ENCODE results near the gene UGT2A3. TPM values are rescaled to one million over a fixed set of nuclear protein-coding genes. Genes with fewer than 3 reads are reported as not detected.

Gene UGT2A3
- total and polyA plus RNA-seq, 4 donors: 16.3 to 41.4 (median 28.2) TPM

DNA sequence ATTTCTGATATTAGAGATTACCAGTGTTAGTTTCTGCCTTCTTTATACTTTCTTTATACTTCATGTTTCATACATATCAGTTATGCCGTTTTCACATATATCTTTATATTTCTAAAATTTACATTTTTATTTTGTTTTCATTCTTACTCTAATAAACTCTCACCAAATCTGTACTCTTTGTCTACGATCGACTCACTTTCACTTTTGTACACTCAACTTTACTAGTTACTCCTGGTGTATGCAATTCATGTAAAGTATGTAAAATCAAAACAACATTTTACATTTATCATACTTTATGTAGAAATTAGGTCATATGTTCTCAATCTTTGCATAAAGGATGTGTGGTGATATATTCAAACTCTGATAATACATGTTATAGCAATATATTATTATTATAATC lies 59.9 kb downstream of the UGT2A3 start:
- Histone ChIP-seq H3K36me3 (ENCODE audit: control insufficient read depth in 4 of 4, insufficient read depth in 3 of 4, low read depth in 1 of 4, low read length in 3 of 4) (no peaks in the 10 kb centered on the region), H3K9me3 (ENCODE audit: control insufficient read depth in 4 of 4, low read length in 3 of 4) (no peaks in the 10 kb centered on the region), H3K4me3 (ENCODE audit: low read depth in 1 of 3, low read length in 3 of 3) (peak overlapping the region in 1 of 3 donors; percentile 51), H3K4me1 (ENCODE audit: control insufficient read depth in 4 of 4, insufficient read depth in 4 of 4, low read length in 3 of 4) (peaks cover 0 to 16% (median 8%) of the 10 kb centered on the region in 4 donors), H3K9ac (ENCODE audit: low read depth in 1 of 2, low read length in 2 of 2) (peak overlapping the region; percentile 52 to 81), H3K27me3 (ENCODE audit: control insufficient read depth in 4 of 4, insufficient read depth in 4 of 4, low read length in 3 of 4) (no peaks in the 10 kb centered on the region), H3K27ac (ENCODE audit: low read depth in 1 of 2, low read length in 2 of 2) (no peak overlapping the region)
- no peak for DNase-seq (ENCODE audit: low spot score)
- TF ChIP-seq SP1 (IDR thresholded peaks at IDR 0.05): no peak
- no peak for TF ChIP-seq GABPA (IDR thresholded peaks at IDR 0.05 in 1 of 2, conservative IDR thresholded peaks at IDR 0.05 in 1 of 2)
- TF ChIP-seq, protein P1, sequence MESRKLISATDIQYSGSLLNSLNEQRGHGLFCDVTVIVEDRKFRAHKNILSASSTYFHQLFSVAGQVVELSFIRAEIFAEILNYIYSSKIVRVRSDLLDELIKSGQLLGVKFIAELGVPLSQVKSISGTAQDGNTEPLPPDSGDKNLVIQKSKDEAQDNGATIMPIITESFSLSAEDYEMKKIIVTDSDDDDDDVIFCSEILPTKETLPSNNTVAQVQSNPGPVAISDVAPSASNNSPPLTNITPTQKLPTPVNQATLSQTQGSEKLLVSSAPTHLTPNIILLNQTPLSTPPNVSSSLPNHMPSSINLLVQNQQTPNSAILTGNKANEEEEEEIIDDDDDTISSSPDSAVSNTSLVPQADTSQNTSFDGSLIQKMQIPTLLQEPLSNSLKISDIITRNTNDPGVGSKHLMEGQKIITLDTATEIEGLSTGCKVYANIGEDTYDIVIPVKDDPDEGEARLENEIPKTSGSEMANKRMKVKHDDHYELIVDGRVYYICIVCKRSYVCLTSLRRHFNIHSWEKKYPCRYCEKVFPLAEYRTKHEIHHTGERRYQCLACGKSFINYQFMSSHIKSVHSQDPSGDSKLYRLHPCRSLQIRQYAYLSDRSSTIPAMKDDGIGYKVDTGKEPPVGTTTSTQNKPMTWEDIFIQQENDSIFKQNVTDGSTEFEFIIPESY (IDR thresholded peaks at IDR 0.05): no peak
- no peak for TF ChIP-seq TAF1 (conservative IDR thresholded peaks at IDR 0.05)
- TF ChIP-seq FOXA2 (IDR thresholded peaks at IDR 0.05): no peak
- no peak for TF ChIP-seq EGR1 (IDR thresholded peaks at IDR 0.05; ENCODE audit: low read depth in 2 of 2)
- TF ChIP-seq, protein P2, sequence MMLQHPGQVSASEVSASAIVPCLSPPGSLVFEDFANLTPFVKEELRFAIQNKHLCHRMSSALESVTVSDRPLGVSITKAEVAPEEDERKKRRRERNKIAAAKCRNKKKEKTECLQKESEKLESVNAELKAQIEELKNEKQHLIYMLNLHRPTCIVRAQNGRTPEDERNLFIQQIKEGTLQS (IDR thresholded peaks at IDR 0.05): no peak
- 46% methylated on average over 3 of the region's 3 CpGs for WGBS

DNA sequence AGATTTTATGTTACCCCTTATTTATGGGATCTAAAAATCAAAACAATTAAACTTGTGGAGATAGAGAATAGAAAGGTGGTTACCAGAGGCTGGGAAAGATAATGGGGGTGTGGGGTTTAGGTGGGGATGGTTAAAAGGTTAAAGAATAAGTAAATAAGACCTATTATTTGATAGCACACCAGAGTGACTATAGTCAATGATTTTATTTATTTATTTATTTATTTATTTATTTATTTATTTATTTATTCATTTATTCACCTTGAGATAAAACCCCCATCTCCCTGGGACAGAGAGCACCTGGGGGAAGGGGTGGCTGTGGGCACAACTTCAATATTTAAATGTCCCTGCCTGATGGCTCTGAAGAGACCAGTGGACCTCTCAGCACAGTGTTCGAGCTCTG lies 66.1 kb downstream of the UGT2A3 start:
- 91% methylated on average over 1 of the region's 1 CpG for WGBS

DNA sequence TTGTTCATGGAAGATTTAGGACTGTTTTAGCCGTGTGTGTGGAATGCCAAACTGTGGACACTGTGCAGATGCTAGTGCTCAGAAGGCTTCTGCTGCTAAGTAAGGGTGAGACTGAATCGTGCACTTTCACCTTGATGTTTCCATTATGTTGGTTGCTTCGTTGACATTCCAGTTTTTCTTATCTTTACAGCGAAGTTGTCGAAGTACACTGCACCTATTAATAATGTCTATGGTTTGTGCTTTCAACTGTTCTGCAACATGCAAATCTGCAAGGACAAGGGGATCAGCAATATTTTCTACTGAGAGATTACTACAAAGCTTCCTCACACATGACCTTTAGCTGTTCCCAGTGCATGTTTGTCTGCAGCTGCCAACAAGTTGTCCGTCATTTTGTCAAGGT lies 67.7 kb downstream of the UGT2A3 start:
- no peak overlapping the region for H3K4me3 ChIP-seq (ENCODE audit: low read depth in 1 of 3, low read length in 3 of 3)
- H3K27ac ChIP-seq (ENCODE audit: low read depth in 1 of 2, low read length in 2 of 2): no peak overlapping the region
- 13% methylated on average over 6 of the region's 6 CpGs for WGBS
- no peak for DNase-seq (ENCODE audit: low spot score)
- no peaks in the 10 kb centered on the region for H3K9me3 ChIP-seq (ENCODE audit: control insufficient read depth in 4 of 4, low read length in 3 of 4)
- TF ChIP-seq, protein P3, sequence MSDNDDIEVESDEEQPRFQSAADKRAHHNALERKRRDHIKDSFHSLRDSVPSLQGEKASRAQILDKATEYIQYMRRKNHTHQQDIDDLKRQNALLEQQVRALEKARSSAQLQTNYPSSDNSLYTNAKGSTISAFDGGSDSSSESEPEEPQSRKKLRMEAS (IDR thresholded peaks at IDR 0.05): peak; percentile 26
- TF ChIP-seq TAF1 (conservative IDR thresholded peaks at IDR 0.05) (no peak), YY1 (IDR thresholded peaks at IDR 0.05) (peak; percentile 69), RXRA (IDR thresholded peaks at IDR 0.05) (peak in 1 of 2 donors; percentile 34)
- no peaks in the 10 kb centered on the region for H3K36me3 ChIP-seq (ENCODE audit: control insufficient read depth in 4 of 4, insufficient read depth in 3 of 4, low read depth in 1 of 4, low read length in 3 of 4)
- no peaks in the 10 kb centered on the region for H3K27me3 ChIP-seq (ENCODE audit: control insufficient read depth in 4 of 4, insufficient read depth in 4 of 4, low read length in 3 of 4)
- peaks cover 0 to 10% (median 7%) of the 10 kb centered on the region in 4 donors for H3K4me1 ChIP-seq (ENCODE audit: control insufficient read depth in 4 of 4, insufficient read depth in 4 of 4, low read length in 3 of 4)
- no peak overlapping the region for H3K9ac ChIP-seq (ENCODE audit: low read depth in 1 of 2, low read length in 2 of 2)

More for the DNA sequence above, 66.1 kb downstream of the UGT2A3 start:
- Histone ChIP-seq H3K27ac (ENCODE audit: low read depth in 1 of 2, low read length in 2 of 2) (no peak overlapping the region), H3K9ac (ENCODE audit: low read depth in 1 of 2, low read length in 2 of 2) (no peak overlapping the region), H3K36me3 (ENCODE audit: control insufficient read depth in 4 of 4, insufficient read depth in 3 of 4, low read depth in 1 of 4, low read length in 3 of 4) (no peaks in the 10 kb centered on the region), H3K9me3 (ENCODE audit: control insufficient read depth in 4 of 4, low read length in 3 of 4) (no peaks in the 10 kb centered on the region), H3K27me3 (ENCODE audit: control insufficient read depth in 4 of 4, insufficient read depth in 4 of 4, low read length in 3 of 4) (no peaks in the 10 kb centered on the region), H3K4me3 (ENCODE audit: low read depth in 1 of 3, low read length in 3 of 3) (no peak overlapping the region), H3K4me1 (ENCODE audit: control insufficient read depth in 4 of 4, insufficient read depth in 4 of 4, low read length in 3 of 4) (peaks cover 0 to 7% (median 6%) of the 10 kb centered on the region in 4 donors)
- TF ChIP-seq JUND (IDR thresholded peaks at IDR 0.05): no peak
- TF ChIP-seq, protein P4, sequence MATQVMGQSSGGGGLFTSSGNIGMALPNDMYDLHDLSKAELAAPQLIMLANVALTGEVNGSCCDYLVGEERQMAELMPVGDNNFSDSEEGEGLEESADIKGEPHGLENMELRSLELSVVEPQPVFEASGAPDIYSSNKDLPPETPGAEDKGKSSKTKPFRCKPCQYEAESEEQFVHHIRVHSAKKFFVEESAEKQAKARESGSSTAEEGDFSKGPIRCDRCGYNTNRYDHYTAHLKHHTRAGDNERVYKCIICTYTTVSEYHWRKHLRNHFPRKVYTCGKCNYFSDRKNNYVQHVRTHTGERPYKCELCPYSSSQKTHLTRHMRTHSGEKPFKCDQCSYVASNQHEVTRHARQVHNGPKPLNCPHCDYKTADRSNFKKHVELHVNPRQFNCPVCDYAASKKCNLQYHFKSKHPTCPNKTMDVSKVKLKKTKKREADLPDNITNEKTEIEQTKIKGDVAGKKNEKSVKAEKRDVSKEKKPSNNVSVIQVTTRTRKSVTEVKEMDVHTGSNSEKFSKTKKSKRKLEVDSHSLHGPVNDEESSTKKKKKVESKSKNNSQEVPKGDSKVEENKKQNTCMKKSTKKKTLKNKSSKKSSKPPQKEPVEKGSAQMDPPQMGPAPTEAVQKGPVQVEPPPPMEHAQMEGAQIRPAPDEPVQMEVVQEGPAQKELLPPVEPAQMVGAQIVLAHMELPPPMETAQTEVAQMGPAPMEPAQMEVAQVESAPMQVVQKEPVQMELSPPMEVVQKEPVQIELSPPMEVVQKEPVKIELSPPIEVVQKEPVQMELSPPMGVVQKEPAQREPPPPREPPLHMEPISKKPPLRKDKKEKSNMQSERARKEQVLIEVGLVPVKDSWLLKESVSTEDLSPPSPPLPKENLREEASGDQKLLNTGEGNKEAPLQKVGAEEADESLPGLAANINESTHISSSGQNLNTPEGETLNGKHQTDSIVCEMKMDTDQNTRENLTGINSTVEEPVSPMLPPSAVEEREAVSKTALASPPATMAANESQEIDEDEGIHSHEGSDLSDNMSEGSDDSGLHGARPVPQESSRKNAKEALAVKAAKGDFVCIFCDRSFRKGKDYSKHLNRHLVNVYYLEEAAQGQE (IDR thresholded peaks at IDR 0.05): no peak
- TF ChIP-seq RXRA (IDR thresholded peaks at IDR 0.05): no peak
- TF ChIP-seq HNF4A (conservative IDR thresholded peaks at IDR 0.05): no peak
- TF ChIP-seq HNF4G (IDR thresholded peaks at IDR 0.05): no peak
- DNase-seq (ENCODE audit: low spot score): no peak

Small RNA genes lying within 50 kb of the gene (small RNA-seq; reads per million reads assigned to genes)
- gene AC021146.3 (not detected), gene AC021146.6 (not detected)

Other genes with a start within 250 kb of the UGT2A3 start
- gene UGT2B10, start 135.8 kb downstream of the UGT2A3 start, total RNA-seq: 100 to 1,000 TPM; 122 to 139 TPM
- gene UGT2B10, start 135.8 kb downstream of the UGT2A3 start, polyA plus RNA-seq: 100 to 1,000 TPM in 1 of 2 donors, 10 to 100 TPM in 1; 15.3 to 108 TPM
- 100 to 1,000 TPM in 1 of 2 donors, 1 to 10 TPM in 1; 5.9 to 185 TPM for gene UGT2B7, start 144.7 kb upstream of the UGT2A3 start, total RNA-seq
- gene UGT2B7, start 144.7 kb upstream of the UGT2A3 start, polyA plus RNA-seq: 100 to 1,000 TPM; 143 to 198 TPM